H1 (cell line): ENCODE data around the gene KIF3B. TPM values are rescaled to one million over a fixed set of nuclear protein-coding genes. Genes with fewer than 3 reads are reported as not detected.

Experiments used
- CTCF ChIA-PET: fragments of 300-600 bp; sonication (Branson Sonifier 250); formaldehyde crosslinking; loops from one replicate; lab custom pipeline; 2021; ENCODE audit not compliant: partially characterized antibody; lab: Charles Lee
- POLR2A ChIA-PET: fragments of 300-600 bp; sonication (Branson Sonifier 250); formaldehyde crosslinking; loops from one replicate; lab custom pipeline; 2021; ENCODE audit warnings: inconsistent platforms; ENCODE audit not compliant: partially characterized antibody; lab: Charles Lee
- DNase-seq, 2 experiments: peaks; one replicate each; pipeline versions ENCODE4 v3.0.0 to v3.0.0-alpha.2; 2010 to 2022; ENCODE audit warnings: low spot score in 2 of 2, low read depth in 1 of 2, mixed read lengths in 1 of 2
- FAIRE-seq: peaks from 2 replicates; lab custom pipeline; 2011; peaks lifted over from hg19 to GRCh38; lab: Jason Lieb, UNC
- H2AFZ ChIP-seq: 2 replicates; pipeline ENCODE4 v1.8.1; 2012; ENCODE audit warnings: low read length, inconsistent platforms
- H2AK5ac ChIP-seq: 2 replicates; pipeline ENCODE4 v1.6.1; 2013; ENCODE audit warnings: low read depth, low read length
- H2BK120ac ChIP-seq: replicated peaks from 2 replicates; pipeline ENCODE3; 2013; ENCODE audit warnings: low read depth, low read length, inconsistent platforms
- H2BK12ac ChIP-seq: 2 replicates; pipeline ENCODE4 v1.6.1; 2013; ENCODE audit warnings: low read depth, low read length
- H2BK15ac ChIP-seq: 2 replicates; pipeline ENCODE4 v1.6.1; 2013; ENCODE audit warnings: low read length
- H2BK20ac ChIP-seq: 2 replicates; pipeline ENCODE4 v1.6.1; 2013; ENCODE audit warnings: low read length
- H2BK5ac ChIP-seq: 2 replicates; pipeline ENCODE4 v1.6.1; 2013; ENCODE audit warnings: low read depth, low read length
- H3K14ac ChIP-seq: 2 replicates; pipeline ENCODE4 v1.6.1; 2013; ENCODE audit warnings: inconsistent platforms; ENCODE audit not compliant: insufficient read length
- H3K18ac ChIP-seq: 2 replicates; pipeline ENCODE4 v1.6.1; 2013; ENCODE audit warnings: low read length; ENCODE audit errors: extremely low read depth
- H3K23ac ChIP-seq: 2 replicates; pipeline ENCODE4 v1.6.1; 2013; ENCODE audit warnings: inconsistent platforms; ENCODE audit not compliant: insufficient read length
- H3K23me2 ChIP-seq: 2 replicates; pipeline ENCODE4 v1.6.1; 2013; ENCODE audit warnings: low read depth, low read length
- H3K27ac ChIP-seq: 2 replicates; pipeline ENCODE4 v1.6.1; 2011; ENCODE audit warnings: low read depth, low read length, inconsistent platforms
- H3K27me3 ChIP-seq, 4 experiments: replicated peaks in 1 of 4; 1 replicate in 1 of 4; 2 replicates in 3 of 4; pipeline versions ENCODE4 v1.6.1 to v1.8.1; 2011 to 2013; ENCODE audit warnings: low read length in 3 of 4, mild to moderate bottlenecking in 3 of 4, inconsistent platforms in 2 of 4, mixed read lengths in 2 of 4, moderate library complexity in 1 of 4; ENCODE audit not compliant: control insufficient read depth in 3 of 4, insufficient read depth in 3 of 4; ENCODE audit errors: extremely low read depth in 1 of 4
- H3K36me3 ChIP-seq, 4 experiments: 2 replicates each; pipeline versions ENCODE4 v1.6.1 to v1.8.1; 2011 to 2013; ENCODE audit warnings: mild to moderate bottlenecking in 4 of 4, low read length in 3 of 4, moderate library complexity in 2 of 4, control low read depth in 1 of 4, inconsistent platforms in 1 of 4; ENCODE audit not compliant: insufficient read depth in 4 of 4, control insufficient read depth in 2 of 4
- H3K4ac ChIP-seq: replicated peaks from 2 replicates; pipeline ENCODE3; 2013; ENCODE audit warnings: low read length, low read depth, mixed read lengths, inconsistent platforms; ENCODE audit not compliant: insufficient read length
- H3K4me1 ChIP-seq, 4 experiments: replicated peaks in 1 of 4; 1 replicate in 1 of 4; 2 replicates in 3 of 4; pipeline versions ENCODE4 v1.6.1 to v1.8.1; 2011 to 2013; ENCODE audit warnings: low read length in 3 of 4, inconsistent platforms in 2 of 4, mixed read lengths in 1 of 4; ENCODE audit not compliant: insufficient read depth in 4 of 4, control insufficient read depth in 3 of 4
- H3K4me2 ChIP-seq, 2 experiments: 2 replicates each; pipeline versions ENCODE4 v1.6.1 to v1.8.1; 2011 to 2013; ENCODE audit warnings: low read depth in 2 of 2, low read length in 2 of 2, control low read depth in 1 of 2, inconsistent platforms in 1 of 2, mild to moderate bottlenecking in 1 of 2; ENCODE audit not compliant: insufficient read depth in 1 of 2
- H3K4me3 ChIP-seq, 4 experiments: fragments of 200-600, 300-600 bp in 1 of 4; sonication (generic), shearing (Covaris generic), sonication (Bioruptor Twin) in 1 of 4; 2 replicates each; pipeline versions ENCODE4 v1.5.1 to v1.8.1; 2011 to 2016; ENCODE audit warnings: low read length in 4 of 4, low read depth in 3 of 4, control low read depth in 2 of 4, inconsistent platforms in 2 of 4, mild to moderate bottlenecking in 2 of 4, mixed read lengths in 1 of 4, moderate library complexity in 1 of 4; ENCODE audit not compliant: insufficient read depth in 2 of 4; ENCODE audit errors: extremely low read depth in 1 of 4
- H3K56ac ChIP-seq: replicated peaks from 2 replicates; pipeline ENCODE3; 2013; ENCODE audit warnings: low read depth, mild to moderate bottlenecking, mixed read lengths, low read length, inconsistent platforms; ENCODE audit not compliant: insufficient read length
- H3K79me1 ChIP-seq: 2 replicates; pipeline ENCODE4 v1.6.1; 2013; ENCODE audit warnings: low read depth, low read length, control low read depth
- H3K79me2 ChIP-seq, 2 experiments: 2 replicates each; pipeline versions ENCODE4 v1.6.1 to v1.8.1; 2012 to 2013; ENCODE audit warnings: low read length in 2 of 2, mild to moderate bottlenecking in 2 of 2, inconsistent platforms in 1 of 2; ENCODE audit not compliant: insufficient read depth in 2 of 2, control insufficient read depth in 1 of 2
- H3K9ac ChIP-seq, 4 experiments: replicated peaks in 1 of 4; 1 replicate in 1 of 4; 2 replicates in 3 of 4; pipeline versions ENCODE4 v1.6.1 to v1.8.1; 2011 to 2013; ENCODE audit warnings: low read depth in 3 of 4, low read length in 3 of 4, control low read depth in 2 of 4, mild to moderate bottlenecking in 2 of 4, moderate library complexity in 2 of 4, inconsistent platforms in 1 of 4; ENCODE audit errors: extremely low read depth in 1 of 4
- H3K9me3 ChIP-seq, 2 experiments: 2 replicates each; pipeline versions ENCODE4 v1.6.1 to v1.8.1; 2012 to 2013; ENCODE audit warnings: mild to moderate bottlenecking in 2 of 2, moderate library complexity in 2 of 2, control low read depth in 1 of 2, inconsistent platforms in 1 of 2, low read depth in 1 of 2, low read length in 1 of 2, mixed read lengths in 1 of 2; ENCODE audit not compliant: insufficient read depth in 2 of 2
- H4K20me1 ChIP-seq, 2 experiments: replicated peaks in 1 of 2; 2 replicates each; pipeline versions ENCODE3 to v1.8.1; 2011 to 2013; ENCODE audit warnings: inconsistent platforms in 2 of 2, low read length in 2 of 2, mild to moderate bottlenecking in 1 of 2; ENCODE audit not compliant: insufficient read depth in 2 of 2, control insufficient read depth in 1 of 2
- H4K5ac ChIP-seq: 2 replicates; pipeline ENCODE4 v1.6.1; 2013; ENCODE audit warnings: low read length, low read depth, mixed read lengths, inconsistent platforms; ENCODE audit not compliant: insufficient read length
- H4K8ac ChIP-seq: 2 replicates; pipeline ENCODE4 v1.8.0; 2013; ENCODE audit warnings: mild to moderate bottlenecking, moderate library complexity, low read length, inconsistent platforms; ENCODE audit not compliant: insufficient read depth; ENCODE audit errors: extremely low read depth
- H4K91ac ChIP-seq: replicated peaks from 2 replicates; pipeline ENCODE3; 2013; ENCODE audit warnings: low read length, mixed read lengths, inconsistent platforms; ENCODE audit not compliant: insufficient read length
- BCL11A ChIP-seq, 2 experiments: IDR thresholded peaks; one replicate each; pipeline ENCODE4 v1.6.1; 2011; ENCODE audit warnings: low read depth in 2 of 2, low read length in 2 of 2, mild to moderate bottlenecking in 2 of 2
- EZH2 ChIP-seq: fragments of 200-600 bp; sonication (generic); IDR thresholded peaks from 2 replicates; pipeline ENCODE4 v1.7.1; 2012; ENCODE audit warnings: low read depth, mild to moderate bottlenecking, moderate library complexity, low read length, inconsistent platforms; ENCODE audit not compliant: severe bottlenecking
- KDM1A ChIP-seq: fragments of 200-600, 300-600 bp; sonication (generic); IDR thresholded peaks from 2 replicates; pipeline ENCODE4 v1.7.1; 2016; ENCODE audit warnings: mild to moderate bottlenecking, low read length, borderline replicate concordance
- PHF8 ChIP-seq: fragments of 200-600 bp; sonication (generic); conservative IDR thresholded peaks from 2 replicates; pipeline ENCODE4 v1.7.1; 2012; ENCODE audit warnings: low read depth, mild to moderate bottlenecking, inconsistent platforms, low read length, moderate library complexity
- RNF2 ChIP-seq: fragments of 200-900, 300-1000 bp; sonication (generic); IDR thresholded peaks from 2 replicates; pipeline ENCODE4 v1.7.1; 2016; ENCODE audit warnings: borderline replicate concordance, low read depth, mild to moderate bottlenecking, antibody characterized with exemption, low read length; ENCODE audit not compliant: poor library complexity, severe bottlenecking; ENCODE audit errors: missing control alignments
- RXRA ChIP-seq: IDR thresholded peaks from 2 replicates; pipeline ENCODE4 v1.6.1; 2011; ENCODE audit warnings: low read depth, mild to moderate bottlenecking, low read length, moderate library complexity; ENCODE audit not compliant: insufficient read depth
- WGBS, 2 experiments: shearing (Covaris generic) in 1 of 2; methylation state at CpG; one replicate each; pipeline versions ENCODE4 v1.1.6 to v1.1.7; 2013 to 2015; ENCODE audit warnings: low lambda C conversion rate in 2 of 2, mixed read lengths in 2 of 2, inconsistent platforms in 1 of 2, low coverage in 1 of 2, missing lambda C conversion rate in 1 of 2; ENCODE audit not compliant: insufficient replicate concordance in 2 of 2, insufficient coverage in 1 of 2, insufficient read length in 1 of 2; ENCODE audit errors: extremely low coverage in 1 of 2, missing lambda C conversion rate in 1 of 2; 5-methylcytosine and 5-hydroxymethylcytosine counted together
- polyA plus RNA-seq, 7 experiments: library from polyadenylated mRNA; depleted of rRNA in 3 of 7; stranded (reverse) in 5 of 7; unstranded in 2 of 7; fragments of >200 nt in 5 of 7; fragments of 200-250 nt in 2 of 7; gene quantifications; 1 replicate in 5 of 7; 2 replicates in 1 of 7; 4 replicates in 1 of 7; pipeline versions ENCODE4 v1.2.1 to v1.2.3, GENCODE V29; 2011 to 2013; ENCODE audit warnings: missing spikeins in 2 of 7, mixed read lengths in 2 of 7
- total RNA-seq: library from RNA; stranded (reverse); fragmentation: NEBNext Ultra II Directional; extraction: Animal tissue kit (Norgen Biotek cat#: 25700); gene quantifications from 2 replicates; pipeline ENCODE4 v1.2.1, GENCODE V29; 2021
- TF ChIP-seq, protein P1 (sequence below): IDR thresholded peaks from 2 replicates; pipeline ENCODE4 v1.6.1; 2012; ENCODE audit warnings: low read length, inconsistent platforms

The KIF3B gene
- total and polyA plus RNA-seq, 2 of the 8 experiments (the other 6 are each of a cell fraction or from before 2014, with no cell fraction given), result 10.1 to 22.4 TPM

DNA sequence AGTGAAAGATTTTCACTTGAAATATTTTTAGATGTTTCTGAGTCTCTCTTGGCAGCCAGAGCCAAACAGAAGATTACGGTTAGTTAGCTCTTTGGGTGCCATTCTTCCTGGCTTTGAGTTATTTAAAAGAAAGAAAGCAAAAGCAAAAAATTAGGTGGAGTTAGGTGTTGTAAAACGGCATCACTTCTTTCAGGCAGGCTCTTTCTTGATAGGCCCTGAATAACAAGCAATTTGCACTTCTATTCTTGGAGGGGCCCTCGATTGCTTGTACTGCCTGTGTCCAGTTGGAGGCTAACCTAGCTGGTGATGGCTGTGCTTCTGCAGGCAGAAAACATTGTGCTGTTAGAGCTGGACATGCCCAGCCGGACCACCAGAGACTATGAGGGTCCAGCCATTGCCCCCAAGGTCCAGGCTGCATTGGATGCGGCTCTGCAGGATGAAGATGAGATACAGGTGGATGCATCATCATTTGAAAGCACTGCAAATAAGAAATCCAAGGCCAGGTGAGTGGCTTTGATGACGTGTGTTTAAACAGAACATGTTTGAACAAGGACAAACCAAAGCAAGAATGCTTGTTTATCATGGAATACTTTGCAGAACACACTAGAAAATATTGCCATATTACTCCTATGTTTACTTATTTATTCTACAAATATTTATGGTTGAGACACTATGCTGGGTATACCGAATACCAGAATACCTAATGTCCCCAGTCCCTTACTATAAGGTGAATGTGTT lies 52.5 kb downstream of the KIF3B start:
- Histone ChIP-seq H3K23me2 (no peaks in the 10 kb centered on the region), H3K4ac (no peak overlapping the region), H4K20me1 (peaks cover 0 to 4% of the 10 kb centered on the region in 2 experiments), H3K27me3 (no peaks in the 10 kb centered on the region), H3K9ac (no peak overlapping the region), H2BK5ac (no peak overlapping the region), H3K27ac (no peak overlapping the region), H4K5ac (no peak overlapping the region), H3K36me3 (peaks cover 0 to 15% (median 5%) of the 10 kb centered on the region in 4 experiments; a peak in 5 of 8 replicates), H2BK120ac (no peak overlapping the region), H2BK20ac (no peak overlapping the region), H3K9me3 (no peaks in the 10 kb centered on the region), H4K91ac (no peak overlapping the region), H3K4me1 (no peaks in the 10 kb centered on the region), H3K79me1 (no peaks in the 10 kb centered on the region), H3K23ac (no peak overlapping the region), H2BK15ac (no peak overlapping the region), H3K4me3 (no peak overlapping the region), H3K56ac (no peak overlapping the region), H4K8ac (no peak overlapping the region), H2AK5ac (no peak overlapping the region), H3K4me2 (no peak overlapping the region), H3K79me2 (no peaks in the 10 kb centered on the region), H2AFZ (no peak overlapping the region), H3K14ac (no peak overlapping the region), H2BK12ac (no peak overlapping the region), H3K18ac (no peak overlapping the region)
- DNase-seq (no peak), FAIRE-seq (no peak)
- ChIA-PET CTCF (interaction anchor here (0.7 kb wide), 1 partner anchor 744 kb away, joined by 3 read pairs; no protein-coding TSS in a partner anchor), POLR2A (no interaction called here)
- WGBS, 2 experiments, result 90% methylated on average over 7 of the region's 7 CpGs; no CpG with 5 or more reads in 1 of the 2 experiments
- TF ChIP-seq KDM1A (no peak), RNF2 (no peak), RXRA (no peak), EZH2 (no peak), PHF8 (no peak), BCL11A (IDR thresholded peaks at IDR 0.05; ENCODE audit: low read depth in 2 of 2, low read length in 2 of 2) (no peak)
- TF ChIP-seq, protein P1, sequence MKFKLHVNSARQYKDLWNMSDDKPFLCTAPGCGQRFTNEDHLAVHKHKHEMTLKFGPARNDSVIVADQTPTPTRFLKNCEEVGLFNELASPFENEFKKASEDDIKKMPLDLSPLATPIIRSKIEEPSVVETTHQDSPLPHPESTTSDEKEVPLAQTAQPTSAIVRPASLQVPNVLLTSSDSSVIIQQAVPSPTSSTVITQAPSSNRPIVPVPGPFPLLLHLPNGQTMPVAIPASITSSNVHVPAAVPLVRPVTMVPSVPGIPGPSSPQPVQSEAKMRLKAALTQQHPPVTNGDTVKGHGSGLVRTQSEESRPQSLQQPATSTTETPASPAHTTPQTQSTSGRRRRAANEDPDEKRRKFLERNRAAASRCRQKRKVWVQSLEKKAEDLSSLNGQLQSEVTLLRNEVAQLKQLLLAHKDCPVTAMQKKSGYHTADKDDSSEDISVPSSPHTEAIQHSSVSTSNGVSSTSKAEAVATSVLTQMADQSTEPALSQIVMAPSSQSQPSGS, result no peak
